ENCODE data around the gene OBSCN. TPM values are rescaled to one million over a fixed set of nuclear protein-coding genes. Genes with fewer than 3 reads are reported as not detected.
A peak's percentile ranks its signal among the peaks of the same experiment; 100 is the strongest.

The OBSCN gene
- total RNA-seq, 2 experiments from 2014 or later: 12.3 to 14.4 TPM

- no peak for DNase-seq
- Mint-ChIP-seq H3K9me3 (ENCODE audit: insufficient read depth) (no peaks in the 10 kb centered on the region), H3K36me3 (ENCODE audit: low read depth) (no peaks in the 10 kb centered on the region), H3K27me3 (ENCODE audit: low read depth) (no peaks in the 10 kb centered on the region), H3K27ac (no peak overlapping the region), H3K4me3 (no peak overlapping the region), H3K4me1 (ENCODE audit: low read depth) (peaks cover 5% of the 10 kb centered on the region)
- CTCF ChIA-PET: no interaction called here
- POLR2A ChIA-PET: interaction anchor here (0.6 kb wide), 2 partner anchors 275 to 313 kb away, joined by 3 read pairs; no protein-coding TSS in a partner anchor
- peak; percentile 53 for ATAC-seq
Observed at GRCh38 chr1:228174482-228175315, 33.1 kb upstream of the OBSCN start.

- POLR2A ChIA-PET: interaction anchor here (0.6 kb wide), 1 partner anchor 10 kb away, joined by 3 read pairs; the partner anchor contains the start of gene IBA57
- H3K36me3 Mint-ChIP-seq (ENCODE audit: low read depth): no peaks in the 10 kb centered on the region
- CTCF ChIA-PET: no interaction called here
- H3K4me1 Mint-ChIP-seq (ENCODE audit: low read depth): peaks cover 6% of the 10 kb centered on the region
- H3K27ac Mint-ChIP-seq: no peak overlapping the region
- no peaks in the 10 kb centered on the region for H3K27me3 Mint-ChIP-seq (ENCODE audit: low read depth)
- no peak overlapping the region for H3K4me3 Mint-ChIP-seq
- ATAC-seq (no peak), DNase-seq (no peak)
- H3K9me3 Mint-ChIP-seq (ENCODE audit: insufficient read depth): no peaks in the 10 kb centered on the region
Observed at GRCh38 chr1:228175316-228176023, 32.4 kb upstream of the OBSCN start.

GRCh38 chr1:228176024-228176395 lies 31.8 kb upstream of the OBSCN start:
- no peaks in the 10 kb centered on the region for H3K27me3 Mint-ChIP-seq (ENCODE audit: low read depth)
- ATAC-seq: no peak
- H3K36me3 Mint-ChIP-seq (ENCODE audit: low read depth): no peaks in the 10 kb centered on the region
- H3K9me3 Mint-ChIP-seq (ENCODE audit: insufficient read depth): no peaks in the 10 kb centered on the region
- H3K27ac Mint-ChIP-seq: no peak overlapping the region
- H3K4me1 Mint-ChIP-seq (ENCODE audit: low read depth): peaks cover 6% of the 10 kb centered on the region
- POLR2A ChIA-PET: interaction anchor here (0.6 to 1.1 kb wide), 2 partner anchors 11 to 35 kb away, joined by 3 to 4 read pairs; partner anchors contain the start of gene IBA57
- no peak overlapping the region for H3K4me3 Mint-ChIP-seq
- CTCF ChIA-PET: no interaction called here
- DNase-seq: no peak

GRCh38 chr1:228176461-228177182 lies 31.2 kb upstream of the OBSCN start:
- Mint-ChIP-seq H3K27ac (no peak overlapping the region), H3K27me3 (ENCODE audit: low read depth) (no peaks in the 10 kb centered on the region), H3K9me3 (ENCODE audit: insufficient read depth) (no peaks in the 10 kb centered on the region), H3K36me3 (ENCODE audit: low read depth) (no peaks in the 10 kb centered on the region), H3K4me3 (no peak overlapping the region), H3K4me1 (ENCODE audit: low read depth) (peaks cover 6% of the 10 kb centered on the region)
- no peak for DNase-seq
- ChIA-PET POLR2A (interaction anchor here (0.6 to 1.1 kb wide), 2 partner anchors 11 to 36 kb away, joined by 3 to 4 read pairs; partner anchors contain the start of gene IBA57), CTCF (interaction anchor here (0.6 kb wide), 1 partner anchor 303 kb away, joined by 3 read pairs; no protein-coding TSS in a partner anchor)
- ATAC-seq: no peak

GRCh38 chr1:228177183-228177475 lies 30.7 kb upstream of the OBSCN start:
- Mint-ChIP-seq H3K27ac (no peak overlapping the region), H3K27me3 (ENCODE audit: low read depth) (no peaks in the 10 kb centered on the region), H3K36me3 (ENCODE audit: low read depth) (no peaks in the 10 kb centered on the region), H3K4me1 (ENCODE audit: low read depth) (peaks cover 8% of the 10 kb centered on the region), H3K4me3 (no peak overlapping the region), H3K9me3 (ENCODE audit: insufficient read depth) (no peaks in the 10 kb centered on the region)
- no peak for ATAC-seq
- DNase-seq: no peak
- ChIA-PET POLR2A (interaction anchor here (1.1 kb wide), 1 partner anchor 36 kb away, joined by 4 read pairs; no protein-coding TSS in a partner anchor), CTCF (interaction anchor here (0.6 kb wide), 1 partner anchor 302 kb away, joined by 3 read pairs; no protein-coding TSS in a partner anchor)

GRCh38 chr1:228177721-228178710 lies 29.8 kb upstream of the OBSCN start:
- Mint-ChIP-seq H3K36me3 (ENCODE audit: low read depth) (no peaks in the 10 kb centered on the region), H3K27me3 (ENCODE audit: low read depth) (no peaks in the 10 kb centered on the region)
- CTCF ChIA-PET: interaction anchor here (1.1 kb wide), 1 partner anchor 11 kb away, joined by 3 read pairs; no protein-coding TSS in a partner anchor

GRCh38 chr1:228178737-228179684 lies 28.8 kb upstream of the OBSCN start:
- Mint-ChIP-seq H3K36me3 (ENCODE audit: low read depth) (no peaks in the 10 kb centered on the region), H3K27me3 (ENCODE audit: low read depth) (no peaks in the 10 kb centered on the region), H3K9me3 (ENCODE audit: insufficient read depth) (no peaks in the 10 kb centered on the region), H3K4me3 (no peak overlapping the region), H3K4me1 (ENCODE audit: low read depth) (peaks cover 4% of the 10 kb centered on the region), H3K27ac (no peak overlapping the region)
- ATAC-seq (no peak), DNase-seq (no peak)
- ChIA-PET POLR2A (no interaction called here), CTCF (interaction anchor here (1.1 to 2.0 kb wide), 3 partner anchors 11 to 48 kb away, joined by 3 to 7 read pairs (median 4); no protein-coding TSS in a partner anchor)

More at GRCh38 chr1:228177721-228178710, 29.8 kb upstream of the OBSCN start:
- no peak overlapping the region for H3K27ac Mint-ChIP-seq
- ATAC-seq (no peak), DNase-seq (no peak)
- H3K9me3 Mint-ChIP-seq (ENCODE audit: insufficient read depth): no peaks in the 10 kb centered on the region
- H3K4me3 Mint-ChIP-seq: no peak overlapping the region
- peaks cover 4% of the 10 kb centered on the region for H3K4me1 Mint-ChIP-seq (ENCODE audit: low read depth)
- POLR2A ChIA-PET: interaction anchor here (0.5 kb wide), 1 partner anchor 337 kb away, joined by 3 read pairs; no protein-coding TSS in a partner anchor

GRCh38 chr1:228180271-228180958 lies 27.4 kb upstream of the OBSCN start:
- DNase-seq (no peak), ATAC-seq (peak; percentile 43)
- no peaks in the 10 kb centered on the region for H3K9me3 Mint-ChIP-seq (ENCODE audit: insufficient read depth)
- no peak overlapping the region for H3K27ac Mint-ChIP-seq
- ChIA-PET CTCF (interaction anchor here (0.6 to 2.0 kb wide), 4 partner anchors 12 to 51 kb away, joined by 3 to 7 read pairs (median 4); no protein-coding TSS in a partner anchor), POLR2A (no interaction called here)
- no peaks in the 10 kb centered on the region for H3K36me3 Mint-ChIP-seq (ENCODE audit: low read depth)
- H3K4me3 Mint-ChIP-seq: no peak overlapping the region
- H3K27me3 Mint-ChIP-seq (ENCODE audit: low read depth): no peaks in the 10 kb centered on the region
- peaks cover 7% of the 10 kb centered on the region for H3K4me1 Mint-ChIP-seq (ENCODE audit: low read depth)

GRCh38 chr1:228180959-228181644 lies 26.7 kb upstream of the OBSCN start:
- ChIA-PET POLR2A (interaction anchor here (0.6 kb wide), 1 partner anchor 99 kb away, joined by 3 read pairs; no protein-coding TSS in a partner anchor), CTCF (interaction anchor here (0.6 to 2.0 kb wide), 2 partner anchors 13 to 51 kb away, joined by 3 to 7 read pairs; no protein-coding TSS in a partner anchor)
- no peak for ATAC-seq

More at GRCh38 chr1:228180959-228181644, 26.7 kb upstream of the OBSCN start:
- Mint-ChIP-seq H3K27ac (no peak overlapping the region), H3K9me3 (ENCODE audit: insufficient read depth) (no peaks in the 10 kb centered on the region), H3K4me3 (no peak overlapping the region), H3K4me1 (ENCODE audit: low read depth) (peaks cover 14% of the 10 kb centered on the region), H3K36me3 (ENCODE audit: low read depth) (no peaks in the 10 kb centered on the region), H3K27me3 (ENCODE audit: low read depth) (no peaks in the 10 kb centered on the region)
- no peak for DNase-seq
